Esophagus muscularis mucosa (tissue), 4 donors: Measurements from ENCODE around the gene THSD1. TPM values are rescaled to one million over a fixed set of nuclear protein-coding genes. Genes with fewer than 3 reads are reported as not detected.
"Not testable (repeated sequence)": the region's sequence is repeated elsewhere in the genome, so short reads cannot be mapped to it uniquely, and the experiment has no call there.

ENCODE experiments used
- DNase-seq: peaks from one replicate; pipeline ENCODE4 v3.0.0-alpha.2; 2017; ENCODE audit errors: extremely low spot score
- H3K27ac ChIP-seq, 4 donors: fragments of 200-600 bp; sonication (generic); replicated peaks in 1 of 4; 1 replicate in 3 of 4; 2 replicates in 1 of 4; pipeline ENCODE4 v1.5.1; 2016 to 2019; ENCODE audit warnings: mild to moderate bottlenecking in 1 of 4
- H3K27me3 ChIP-seq, 4 donors: fragments of 200-600 bp; sonication (generic); one replicate each; pipeline versions ENCODE4 v1.5.1 to v1.6.0; 2016 to 2019
- H3K36me3 ChIP-seq, 4 donors: fragments of 200-600 bp; sonication (generic); one replicate each; pipeline ENCODE4 v1.5.1; 2016 to 2019
- H3K4me1 ChIP-seq, 4 donors: fragments of 200-600 bp; sonication (generic); one replicate each; pipeline ENCODE4 v1.5.1; 2016 to 2019
- H3K4me3 ChIP-seq, 4 donors: fragments of 200-600 bp; sonication (generic); 1 replicate in 2 of 4; 2 replicates in 2 of 4; pipeline ENCODE4 v1.5.1; 2016 to 2019; ENCODE audit warnings: mild to moderate bottlenecking in 4 of 4, moderate library complexity in 1 of 4
- H3K9me3 ChIP-seq, 4 donors: fragments of 200-600 bp; sonication (generic); 1 replicate in 3 of 4; 2 replicates in 1 of 4; pipeline ENCODE4 v1.5.1; 2016 to 2019
- EP300 ChIP-seq: sonication (generic); formaldehyde crosslinking; IDR thresholded peaks from one replicate; pipeline ENCODE4 v1.6.1; 2017; ENCODE audit warnings: antibody characterized with exemption
- POLR2A ChIP-seq: fragments of 450-650 bp; IDR thresholded peaks from one replicate; pipeline ENCODE4 v1.6.1; 2017; ENCODE audit warnings: antibody characterized with exemption, moderate library complexity, mild to moderate bottlenecking, low read depth
- POLR2AphosphoS5 ChIP-seq, 2 donors: sonication (generic); formaldehyde crosslinking; IDR thresholded peaks; one replicate each; pipeline ENCODE4 v1.6.1; 2017; ENCODE audit warnings: antibody characterized with exemption in 2 of 2
- WGBS: methylation state at CpG from one replicate; pipeline ENCODE4 v1.1.5; 2018; 5-methylcytosine and 5-hydroxymethylcytosine counted together
- intact Hi-C: fragments of 100-400 bp; cut with DNase I; formaldehyde crosslinking; loops from one replicate; pipeline ENCODE4 v1.15.1; 2023
- total RNA-seq, 4 donors: library from RNA; depleted of rRNA; stranded (reverse); fragments of >200 nt; gene quantifications; one replicate each; pipeline versions ENCODE4 v1.1.0 to v1.2.1, GENCODE V29; 2016
- TF ChIP-seq, protein P1 (sequence below), 3 experiments: fragments of 200-600 bp in 2 of 3; fragments of 450-650 bp in 1 of 3; sonication (generic) in 2 of 3; IDR thresholded peaks; one replicate each; pipeline ENCODE4 v1.5.1; 2017 to 2019; ENCODE audit warnings: antibody characterized with exemption in 3 of 3, mild to moderate bottlenecking in 2 of 3, moderate library complexity in 1 of 3

The THSD1 gene
- total RNA-seq, 4 donors from 2014 or later: 5.4 to 7.5 (median 6.8) TPM

- WGBS: 97% methylated on average over 19 of the region's 22 CpGs
- Histone ChIP-seq H3K27me3 (no peaks in the 10 kb centered on the region), H3K4me1 (no peaks in the 10 kb centered on the region), H3K4me3 (no peak overlapping the region), H3K27ac (no peak overlapping the region), H3K36me3 (peaks cover 5 to 32% (median 10%) of the 10 kb centered on the region in 4 donors), H3K9me3 (no peaks in the 10 kb centered on the region)
- DNase-seq: no peak
- intact Hi-C loops: no loop called here
- TF ChIP-seq EP300 (no peak), POLR2AphosphoS5 (IDR thresholded peaks at IDR 0.05) (no peak), POLR2A (no peak)
- TF ChIP-seq, protein P1, sequence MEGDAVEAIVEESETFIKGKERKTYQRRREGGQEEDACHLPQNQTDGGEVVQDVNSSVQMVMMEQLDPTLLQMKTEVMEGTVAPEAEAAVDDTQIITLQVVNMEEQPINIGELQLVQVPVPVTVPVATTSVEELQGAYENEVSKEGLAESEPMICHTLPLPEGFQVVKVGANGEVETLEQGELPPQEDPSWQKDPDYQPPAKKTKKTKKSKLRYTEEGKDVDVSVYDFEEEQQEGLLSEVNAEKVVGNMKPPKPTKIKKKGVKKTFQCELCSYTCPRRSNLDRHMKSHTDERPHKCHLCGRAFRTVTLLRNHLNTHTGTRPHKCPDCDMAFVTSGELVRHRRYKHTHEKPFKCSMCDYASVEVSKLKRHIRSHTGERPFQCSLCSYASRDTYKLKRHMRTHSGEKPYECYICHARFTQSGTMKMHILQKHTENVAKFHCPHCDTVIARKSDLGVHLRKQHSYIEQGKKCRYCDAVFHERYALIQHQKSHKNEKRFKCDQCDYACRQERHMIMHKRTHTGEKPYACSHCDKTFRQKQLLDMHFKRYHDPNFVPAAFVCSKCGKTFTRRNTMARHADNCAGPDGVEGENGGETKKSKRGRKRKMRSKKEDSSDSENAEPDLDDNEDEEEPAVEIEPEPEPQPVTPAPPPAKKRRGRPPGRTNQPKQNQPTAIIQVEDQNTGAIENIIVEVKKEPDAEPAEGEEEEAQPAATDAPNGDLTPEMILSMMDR (IDR thresholded peaks at IDR 0.05): no peak
Measured at GRCh38 chr13:52378312-52378711, 27.7 kb downstream of the THSD1 start.

DNA sequence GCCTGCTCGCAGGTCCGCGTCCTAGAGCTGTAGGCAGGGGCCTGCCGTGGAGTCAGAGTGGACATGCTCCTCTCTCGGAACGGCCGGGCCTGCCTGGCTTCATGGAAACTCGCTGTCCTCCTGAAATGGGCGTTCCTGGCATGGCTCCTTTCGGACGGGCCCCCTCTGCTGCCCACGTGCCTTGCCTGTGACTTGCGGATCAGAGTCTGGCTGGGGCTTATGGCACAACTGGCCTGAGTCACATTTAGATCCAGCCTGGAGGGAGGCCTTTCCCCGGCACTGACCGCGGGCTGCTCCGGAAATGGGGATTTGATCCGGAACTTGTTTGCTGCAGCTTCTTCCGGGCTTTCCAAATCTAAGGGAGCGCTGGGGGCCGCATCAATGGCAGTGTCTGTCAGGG, 28.1 kb downstream of the THSD1 start:
- intact Hi-C loops: no loop called here
- Histone ChIP-seq H3K9me3 (no peaks in the 10 kb centered on the region), H3K27me3 (no peaks in the 10 kb centered on the region), H3K4me3 (no peak overlapping the region), H3K27ac (no peak overlapping the region), H3K36me3 (peaks cover 5 to 32% (median 10%) of the 10 kb centered on the region in 4 donors), H3K4me1 (no peaks in the 10 kb centered on the region)
- no peak for DNase-seq
- WGBS: 95% methylated on average over 21 of the region's 21 CpGs
- TF ChIP-seq POLR2AphosphoS5 (IDR thresholded peaks at IDR 0.05) (no peak), POLR2A (no peak), EP300 (no peak)
- TF ChIP-seq, protein P1 (IDR thresholded peaks at IDR 0.05): no peak

- intact Hi-C loops: no loop called here
- Histone ChIP-seq H3K4me1 (no peaks in the 10 kb centered on the region), H3K27me3 (no peaks in the 10 kb centered on the region), H3K4me3 (no peak overlapping the region), H3K9me3 (no peaks in the 10 kb centered on the region), H3K36me3 (peaks cover 5 to 26% (median 10%) of the 10 kb centered on the region in 4 donors), H3K27ac (no peak overlapping the region)
- TF ChIP-seq, protein P1 (IDR thresholded peaks at IDR 0.05): no peak
- no peak for TF ChIP-seq EP300
- TF ChIP-seq POLR2AphosphoS5 (IDR thresholded peaks at IDR 0.05): no peak
- no peak for TF ChIP-seq POLR2A
- DNase-seq: no peak
- 43% methylated on average over 1 of the region's 1 CpG for WGBS
Measured at GRCh38 chr13:52374873-52375411, 31.0 kb downstream of the THSD1 start.

DNA sequence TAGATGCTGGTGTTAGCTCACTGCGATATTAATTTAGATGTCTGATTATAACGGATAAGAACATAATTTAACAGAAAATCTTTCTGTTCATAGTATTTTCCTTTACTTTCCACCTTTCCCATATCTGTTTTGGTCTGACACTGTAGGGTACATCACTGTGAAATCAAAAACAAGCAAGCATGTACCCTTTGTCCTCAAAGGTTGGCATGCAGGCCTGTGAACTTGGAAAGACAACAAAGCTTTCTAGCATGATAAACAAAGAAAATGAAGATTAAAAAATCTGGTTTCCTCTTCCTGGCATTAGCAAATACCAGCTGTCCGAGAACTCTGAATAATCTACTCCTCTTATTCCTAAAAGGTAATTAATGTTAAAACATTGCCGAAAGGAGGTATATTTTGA, 31.6 kb downstream of the THSD1 start:
- Histone ChIP-seq H3K36me3 (peaks cover 5 to 21% (median 10%) of the 10 kb centered on the region in 4 donors), H3K4me3 (no peak overlapping the region), H3K27ac (no peak overlapping the region), H3K4me1 (no peaks in the 10 kb centered on the region), H3K27me3 (no peaks in the 10 kb centered on the region), H3K9me3 (no peaks in the 10 kb centered on the region)
- WGBS: 81% methylated on average over 4 of the region's 4 CpGs
- DNase-seq: no peak
- TF ChIP-seq POLR2A: no peak
- intact Hi-C loops: no loop called here

DNA sequence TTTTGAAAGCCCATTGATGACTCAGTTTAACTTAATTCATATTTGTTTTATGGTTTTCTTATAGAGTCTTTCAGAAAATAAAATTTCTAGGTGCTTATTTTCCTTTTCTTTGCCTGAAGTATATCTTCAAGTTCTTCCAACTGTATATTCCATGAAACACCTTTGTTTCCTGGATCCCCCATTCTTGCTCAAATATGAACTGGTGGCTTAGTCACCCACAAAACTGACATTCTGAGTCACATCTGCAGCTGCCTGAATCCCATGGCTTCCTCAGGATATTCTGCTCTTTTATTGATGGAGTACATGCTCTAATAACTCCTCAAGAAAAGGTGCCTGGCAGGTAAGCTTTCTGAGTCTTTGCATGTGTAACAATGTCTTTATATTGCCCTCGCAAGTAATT, 32.7 kb downstream of the THSD1 start:
- WGBS: 100% methylated on average over 1 of the region's 1 CpG
- intact Hi-C loops, H3K4me1 ChIP-seq, H3K9me3 ChIP-seq, H3K27ac ChIP-seq, DNase-seq, H3K27me3 ChIP-seq, H3K4me3 ChIP-seq: not testable (repeated sequence)
- H3K36me3 ChIP-seq: peaks cover 5 to 11% (median 8%) of the 10 kb centered on the region in 4 donors

DNA sequence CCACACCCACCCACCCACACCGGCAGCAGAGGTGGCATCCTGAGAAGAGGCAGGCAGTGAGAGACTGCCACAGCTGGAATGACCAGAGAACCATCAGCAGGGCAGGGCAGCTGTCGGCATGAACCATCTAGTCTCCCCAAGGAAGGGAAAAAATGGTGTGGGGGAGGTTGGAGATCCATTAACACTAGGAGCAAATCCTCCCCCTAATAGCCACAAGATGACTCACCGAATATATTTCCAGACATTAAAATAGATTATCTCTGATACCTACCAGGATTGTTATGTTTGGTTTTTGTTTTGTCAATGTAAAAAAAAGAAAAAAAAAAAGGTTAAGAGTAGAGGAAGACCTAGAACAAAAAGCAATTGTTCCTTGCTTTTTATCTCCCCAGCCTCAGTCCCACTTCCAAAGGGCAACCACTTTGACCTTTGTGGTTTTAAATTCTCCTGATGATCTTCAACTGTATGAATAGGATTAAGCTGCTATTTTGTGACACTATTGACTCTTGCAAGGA, 34.2 kb downstream of the THSD1 start:
- no peaks in the 10 kb centered on the region for H3K36me3 ChIP-seq
- TF ChIP-seq, protein P1 (IDR thresholded peaks at IDR 0.05): no peak
- TF ChIP-seq POLR2A (no peak), EP300 (no peak), POLR2AphosphoS5 (IDR thresholded peaks at IDR 0.05) (no peak)
- WGBS: 45% methylated on average over 3 of the region's 3 CpGs
- no peak for DNase-seq
- no peaks in the 10 kb centered on the region for H3K9me3 ChIP-seq
- intact Hi-C loops: no loop called here
- no peak overlapping the region for H3K27ac ChIP-seq
- H3K27me3 ChIP-seq: no peaks in the 10 kb centered on the region
- H3K4me1 ChIP-seq: no peaks in the 10 kb centered on the region
- H3K4me3 ChIP-seq: no peak overlapping the region
